ENCODE measurements around the gene PDE4D. TPM values are rescaled to one million over a fixed set of nuclear protein-coding genes. Genes with fewer than 3 reads are reported as not detected.

The PDE4D gene
- total RNA-seq, 1 experiment from 2014 or later, result 2.1 TPM

DNA sequence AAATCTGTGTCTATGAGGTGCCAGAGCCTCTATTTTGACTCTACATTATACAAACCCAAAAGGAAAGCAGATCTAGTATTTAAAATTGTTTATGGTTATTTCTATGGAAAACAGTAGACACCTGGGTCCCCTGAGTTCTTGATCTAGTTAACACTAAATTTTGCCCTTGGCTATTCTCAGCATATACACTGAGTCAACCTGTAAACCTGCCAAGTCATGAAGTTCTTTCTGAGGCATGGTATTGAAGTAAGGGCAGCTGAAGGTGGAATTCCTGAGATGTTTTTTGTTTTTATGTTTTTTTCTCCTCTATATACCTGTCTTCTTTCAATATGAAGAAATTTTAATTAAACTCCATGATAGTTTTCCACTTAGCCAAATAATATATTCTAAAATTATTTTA is 120.2 kb downstream of the PDE4D start:
- H3K9ac ChIP-seq (ENCODE audit: extremely low read depth, insufficient read length, low read length), result no peak overlapping the region
- H2AFZ ChIP-seq (ENCODE audit: low read length), result no peak overlapping the region
- peaks cover 1% of the 10 kb centered on the region; the same call in 1 of the 2 replicates for H3K27me3 ChIP-seq (ENCODE audit: insufficient read depth, low read length)
- Mint-ChIP-seq H3K9me3 (no peaks in the 10 kb centered on the region), H3K27ac (no peak overlapping the region), H3K27me3 (ENCODE audit: low read depth) (peaks cover 10% of the 10 kb centered on the region), H3K4me1 (peaks cover 22 to 23% of the 10 kb centered on the region in 2 experiments), H3K36me3 (ENCODE audit: insufficient read depth in 1 of 3, low read depth in 3 of 3) (no peaks in the 10 kb centered on the region), H3K4me3 (no peak overlapping the region)
- peaks cover under 1% of the 10 kb centered on the region; the same call in 1 of the 2 replicates for H3K4me1 ChIP-seq (ENCODE audit: insufficient read depth, low read length)
- no peak overlapping the region for H4K91ac ChIP-seq (ENCODE audit: insufficient read length, low read depth, low read length)
- H2BK12ac ChIP-seq (ENCODE audit: insufficient read length, low read depth, low read length), result no peak overlapping the region
- H3K18ac ChIP-seq (ENCODE audit: insufficient read length, low read depth, low read length), result no peak overlapping the region
- H2AK5ac ChIP-seq (ENCODE audit: insufficient read length, low read length), result no peak overlapping the region
- no peak overlapping the region for H3K56ac ChIP-seq (ENCODE audit: insufficient read length, low read depth, low read length)
- no peak overlapping the region for H3T11ph ChIP-seq (ENCODE audit: low read length)
- H3K23ac ChIP-seq (ENCODE audit: insufficient read length, low read depth, low read length), result no peak overlapping the region
- H4K20me1 ChIP-seq (ENCODE audit: control insufficient read depth, insufficient read depth, insufficient read length), result no peaks in the 10 kb centered on the region
- H3K27ac ChIP-seq (ENCODE audit: insufficient read length, low read depth, low read length), result no peak overlapping the region
- H4K8ac ChIP-seq (replicated peaks; ENCODE audit: insufficient read length, low read depth, low read length), result no peak overlapping the region
- H2BK5ac ChIP-seq (ENCODE audit: insufficient read length, low read length), result no peak overlapping the region
- TF ChIP-seq, protein P1, sequence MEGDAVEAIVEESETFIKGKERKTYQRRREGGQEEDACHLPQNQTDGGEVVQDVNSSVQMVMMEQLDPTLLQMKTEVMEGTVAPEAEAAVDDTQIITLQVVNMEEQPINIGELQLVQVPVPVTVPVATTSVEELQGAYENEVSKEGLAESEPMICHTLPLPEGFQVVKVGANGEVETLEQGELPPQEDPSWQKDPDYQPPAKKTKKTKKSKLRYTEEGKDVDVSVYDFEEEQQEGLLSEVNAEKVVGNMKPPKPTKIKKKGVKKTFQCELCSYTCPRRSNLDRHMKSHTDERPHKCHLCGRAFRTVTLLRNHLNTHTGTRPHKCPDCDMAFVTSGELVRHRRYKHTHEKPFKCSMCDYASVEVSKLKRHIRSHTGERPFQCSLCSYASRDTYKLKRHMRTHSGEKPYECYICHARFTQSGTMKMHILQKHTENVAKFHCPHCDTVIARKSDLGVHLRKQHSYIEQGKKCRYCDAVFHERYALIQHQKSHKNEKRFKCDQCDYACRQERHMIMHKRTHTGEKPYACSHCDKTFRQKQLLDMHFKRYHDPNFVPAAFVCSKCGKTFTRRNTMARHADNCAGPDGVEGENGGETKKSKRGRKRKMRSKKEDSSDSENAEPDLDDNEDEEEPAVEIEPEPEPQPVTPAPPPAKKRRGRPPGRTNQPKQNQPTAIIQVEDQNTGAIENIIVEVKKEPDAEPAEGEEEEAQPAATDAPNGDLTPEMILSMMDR (conservative IDR thresholded peaks at IDR 0.05), result no peak
- H2BK20ac ChIP-seq (ENCODE audit: low read depth, low read length, poor library complexity, severe bottlenecking), result no peak overlapping the region
- no peaks in the 10 kb centered on the region for H3K79me2 ChIP-seq (ENCODE audit: insufficient read depth, low read length)
- H3K4me2 ChIP-seq (ENCODE audit: insufficient read depth, insufficient read length, low read length), result no peak overlapping the region
- DNase-seq, result no peak
- no peaks in the 10 kb centered on the region for H3K79me1 ChIP-seq (ENCODE audit: insufficient read depth, low read depth, low read length, poor library complexity, severe bottlenecking)
- no peak overlapping the region for H2BK15ac ChIP-seq (ENCODE audit: low read depth, low read length)
- H3K4ac ChIP-seq (ENCODE audit: low read depth, low read length), result no peak overlapping the region
- H3K23me2 ChIP-seq (ENCODE audit: insufficient read length, low read depth, low read length, poor library complexity, severe bottlenecking), result peaks cover 3% of the 10 kb centered on the region
- H3K9me3 ChIP-seq (ENCODE audit: control insufficient read depth, low read depth, low read length), result no peaks in the 10 kb centered on the region
- no peak overlapping the region for H2BK120ac ChIP-seq (ENCODE audit: low read depth, low read length, poor library complexity, severe bottlenecking)
- H3K14ac ChIP-seq (ENCODE audit: insufficient read depth, low read length), result no peak overlapping the region
- no peak overlapping the region for H4K5ac ChIP-seq (ENCODE audit: insufficient read length, low read depth, low read length)
